Testis (tissue), 2 donors: ENCODE measurements around the gene VPS37B.

Experiments used
- POLR2A ChIP-seq: fragments of 450-650 bp; IDR thresholded peaks from one replicate; pipeline ENCODE4 v1.6.1; 2017; ENCODE audit warnings: antibody characterized with exemption, mild to moderate bottlenecking, moderate library complexity
- TF ChIP-seq, protein P1 (sequence below), 3 experiments: fragments of 450-650 bp in 2 of 3; fragments of 200-600 bp in 1 of 3; sonication (generic) in 1 of 3; IDR thresholded peaks; one replicate each; pipeline ENCODE4 v1.5.1; 2016 to 2019; ENCODE audit warnings: antibody characterized with exemption in 3 of 3, mild to moderate bottlenecking in 2 of 3, moderate library complexity in 1 of 3

DNA sequence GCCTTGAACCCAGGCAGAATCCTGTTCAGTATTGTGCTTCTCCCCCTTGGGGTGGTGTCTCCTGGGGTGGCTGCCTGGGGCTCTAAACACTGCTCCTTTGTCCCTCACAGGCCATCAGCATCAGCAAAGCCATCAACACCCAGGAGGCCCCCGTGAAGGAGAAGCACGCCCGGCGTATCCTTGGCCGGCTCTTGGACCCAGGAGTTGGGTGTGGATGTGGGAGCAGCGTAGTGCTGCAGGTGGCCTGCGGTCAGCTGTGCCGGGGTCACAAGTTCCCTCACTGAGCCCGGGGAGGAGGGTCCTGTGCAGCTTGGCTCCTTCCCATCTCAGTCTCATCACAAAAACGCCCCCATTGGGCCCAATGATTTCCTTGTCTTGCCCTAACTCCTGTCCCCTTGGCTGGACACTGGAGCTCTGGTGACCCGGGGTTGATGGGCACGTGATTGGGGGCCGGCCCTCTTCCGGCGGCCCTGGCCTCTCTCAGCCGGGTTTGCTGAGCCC lies 48.0 kb downstream of the VPS37B start:
- TF ChIP-seq, protein P1, sequence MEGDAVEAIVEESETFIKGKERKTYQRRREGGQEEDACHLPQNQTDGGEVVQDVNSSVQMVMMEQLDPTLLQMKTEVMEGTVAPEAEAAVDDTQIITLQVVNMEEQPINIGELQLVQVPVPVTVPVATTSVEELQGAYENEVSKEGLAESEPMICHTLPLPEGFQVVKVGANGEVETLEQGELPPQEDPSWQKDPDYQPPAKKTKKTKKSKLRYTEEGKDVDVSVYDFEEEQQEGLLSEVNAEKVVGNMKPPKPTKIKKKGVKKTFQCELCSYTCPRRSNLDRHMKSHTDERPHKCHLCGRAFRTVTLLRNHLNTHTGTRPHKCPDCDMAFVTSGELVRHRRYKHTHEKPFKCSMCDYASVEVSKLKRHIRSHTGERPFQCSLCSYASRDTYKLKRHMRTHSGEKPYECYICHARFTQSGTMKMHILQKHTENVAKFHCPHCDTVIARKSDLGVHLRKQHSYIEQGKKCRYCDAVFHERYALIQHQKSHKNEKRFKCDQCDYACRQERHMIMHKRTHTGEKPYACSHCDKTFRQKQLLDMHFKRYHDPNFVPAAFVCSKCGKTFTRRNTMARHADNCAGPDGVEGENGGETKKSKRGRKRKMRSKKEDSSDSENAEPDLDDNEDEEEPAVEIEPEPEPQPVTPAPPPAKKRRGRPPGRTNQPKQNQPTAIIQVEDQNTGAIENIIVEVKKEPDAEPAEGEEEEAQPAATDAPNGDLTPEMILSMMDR (IDR thresholded peaks at IDR 0.05) = no peak
- TF ChIP-seq POLR2A = no peak
